ENCODE measurements around the gene NOB1.

- TF ChIP-seq TAF1 (IDR thresholded peaks at IDR 0.05; ENCODE audit: low read depth, low read length) (no peak), POLR2AphosphoS5 (IDR thresholded peaks at IDR 0.05; ENCODE audit: low read depth, low read length) (no peak), POLR2A (IDR thresholded peaks at IDR 0.05; ENCODE audit: low read depth, low read length) (no peak), POU2F2 (IDR thresholded peaks at IDR 0.05; ENCODE audit: low read depth, low read length) (no peak)
Measured at GRCh38 chr16:69775563-69775962, 20.8 kb upstream of the NOB1 start.

Data from GM12891 (cell line).